GM19023 (cell line): Measurements from ENCODE around the gene SLC9A2.

Experiments
- ATAC-seq: cut with Tn5 transposase; IDR thresholded peaks from one replicate; pipeline ENCODE4 v1.9.1; 2021; ENCODE audit warnings: mild to moderate bottlenecking, moderate library complexity; ENCODE audit not compliant: unreplicated experiment

The SLC9A2 gene, protein sequence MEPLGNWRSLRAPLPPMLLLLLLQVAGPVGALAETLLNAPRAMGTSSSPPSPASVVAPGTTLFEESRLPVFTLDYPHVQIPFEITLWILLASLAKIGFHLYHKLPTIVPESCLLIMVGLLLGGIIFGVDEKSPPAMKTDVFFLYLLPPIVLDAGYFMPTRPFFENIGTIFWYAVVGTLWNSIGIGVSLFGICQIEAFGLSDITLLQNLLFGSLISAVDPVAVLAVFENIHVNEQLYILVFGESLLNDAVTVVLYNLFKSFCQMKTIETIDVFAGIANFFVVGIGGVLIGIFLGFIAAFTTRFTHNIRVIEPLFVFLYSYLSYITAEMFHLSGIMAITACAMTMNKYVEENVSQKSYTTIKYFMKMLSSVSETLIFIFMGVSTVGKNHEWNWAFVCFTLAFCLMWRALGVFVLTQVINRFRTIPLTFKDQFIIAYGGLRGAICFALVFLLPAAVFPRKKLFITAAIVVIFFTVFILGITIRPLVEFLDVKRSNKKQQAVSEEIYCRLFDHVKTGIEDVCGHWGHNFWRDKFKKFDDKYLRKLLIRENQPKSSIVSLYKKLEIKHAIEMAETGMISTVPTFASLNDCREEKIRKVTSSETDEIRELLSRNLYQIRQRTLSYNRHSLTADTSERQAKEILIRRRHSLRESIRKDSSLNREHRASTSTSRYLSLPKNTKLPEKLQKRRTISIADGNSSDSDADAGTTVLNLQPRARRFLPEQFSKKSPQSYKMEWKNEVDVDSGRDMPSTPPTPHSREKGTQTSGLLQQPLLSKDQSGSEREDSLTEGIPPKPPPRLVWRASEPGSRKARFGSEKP

DNA sequence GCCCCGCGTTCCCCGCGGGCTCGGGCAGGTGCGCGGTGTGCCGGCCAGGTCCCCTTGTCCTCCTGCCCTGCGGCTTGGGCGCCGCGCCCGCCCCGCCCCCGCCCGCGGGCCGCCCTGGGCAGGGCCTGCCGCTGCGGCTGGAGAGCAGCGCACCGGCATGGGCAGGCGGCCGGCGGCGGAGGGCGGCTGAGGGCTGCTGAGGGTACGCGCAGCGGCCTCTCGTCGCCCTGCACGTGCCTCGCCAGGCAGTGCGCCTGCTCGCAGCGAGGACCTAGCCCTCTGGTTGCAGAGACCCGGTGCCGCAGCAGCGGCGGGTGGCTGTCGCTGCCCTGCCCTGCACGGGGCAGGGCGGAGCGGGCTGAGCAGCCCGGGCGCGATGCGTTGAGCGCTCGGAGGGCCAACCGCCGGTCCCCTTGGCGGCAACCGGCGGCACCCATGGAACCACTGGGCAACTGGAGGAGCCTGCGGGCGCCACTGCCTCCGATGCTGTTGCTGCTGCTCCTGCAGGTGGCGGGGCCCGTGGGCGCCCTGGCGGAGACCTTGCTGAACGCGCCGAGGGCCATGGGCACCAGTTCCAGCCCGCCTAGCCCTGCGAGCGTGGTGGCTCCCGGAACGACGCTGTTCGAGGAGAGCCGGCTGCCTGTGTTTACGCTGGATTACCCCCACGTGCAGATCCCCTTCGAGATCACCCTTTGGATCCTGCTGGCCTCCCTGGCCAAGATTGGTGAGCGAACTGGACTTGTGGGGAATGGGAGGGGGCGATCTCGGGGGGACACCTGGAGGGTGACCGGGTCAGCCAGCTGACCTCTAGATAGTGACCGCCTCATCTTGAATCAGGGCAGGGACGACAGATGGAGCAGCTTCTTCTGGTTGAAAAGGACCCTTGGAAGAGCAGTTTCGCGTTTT is at the start of gene SLC9A2:
SLC9A2 (plus strand) TSS at position 140 of the 906 bp plus-strand sequence; CDS start at position 436, 296 bp downstream.
- no peak for ATAC-seq

DNA sequence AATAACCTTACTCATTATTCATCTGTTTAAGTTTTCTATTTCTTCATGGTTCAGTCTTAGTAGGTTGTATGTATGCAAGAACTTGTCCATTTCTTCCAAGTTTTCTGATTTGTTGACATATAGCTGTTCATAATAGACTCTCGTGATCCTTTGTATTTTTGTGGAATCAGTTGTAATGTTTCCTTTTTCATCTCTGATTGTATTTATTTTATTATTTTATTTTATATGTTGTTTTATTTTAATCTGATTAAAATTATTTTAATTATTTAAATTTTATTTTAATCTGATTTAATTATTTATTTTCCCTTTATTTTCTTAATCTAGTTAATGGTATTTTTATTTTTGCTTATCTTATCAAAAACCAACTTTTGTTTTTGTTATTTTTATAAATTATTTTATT is 43.5 kb upstream of the SLC9A2 start:
- no peak for ATAC-seq

DNA sequence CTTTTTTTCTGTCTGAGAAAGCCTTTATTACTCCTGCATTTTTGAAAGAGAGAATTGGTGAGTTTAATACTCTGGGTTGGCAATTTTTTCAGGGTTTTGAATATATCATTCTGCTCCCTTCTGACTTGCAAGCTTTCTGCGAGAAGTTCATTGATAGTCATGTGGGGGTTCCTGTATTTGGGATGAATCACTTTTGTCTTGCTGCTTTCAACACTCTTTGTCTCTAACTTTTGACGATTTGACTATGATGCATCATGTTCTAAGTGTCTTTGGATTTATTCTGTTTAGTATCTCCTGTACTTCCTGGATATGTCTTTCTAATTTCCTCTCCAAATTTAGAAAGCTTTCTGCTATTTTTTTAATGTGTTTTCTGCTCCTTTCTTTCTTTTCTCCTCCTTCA is 41.0 kb upstream of the SLC9A2 start:
- ATAC-seq, result no peak

DNA sequence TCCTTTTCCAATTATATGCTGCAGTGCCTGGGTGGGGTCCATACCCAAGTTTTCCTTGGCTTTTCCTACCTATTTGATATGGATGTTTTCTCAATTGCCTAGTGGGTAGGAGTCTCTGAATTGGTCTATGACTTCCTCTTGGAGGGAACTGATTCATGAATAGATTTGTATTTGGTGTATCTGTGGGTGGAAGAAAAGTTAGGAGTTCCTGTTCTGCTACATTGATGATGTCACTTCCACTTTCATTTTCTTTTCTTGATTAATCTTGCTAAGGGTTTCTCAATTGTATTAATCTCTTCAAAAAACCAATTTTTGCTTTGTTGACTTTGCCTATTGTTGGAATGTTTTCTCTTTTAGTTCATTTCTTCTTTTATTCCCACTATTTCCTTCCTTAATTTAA is 37.4 kb upstream of the SLC9A2 start:
- ATAC-seq, result no peak

DNA sequence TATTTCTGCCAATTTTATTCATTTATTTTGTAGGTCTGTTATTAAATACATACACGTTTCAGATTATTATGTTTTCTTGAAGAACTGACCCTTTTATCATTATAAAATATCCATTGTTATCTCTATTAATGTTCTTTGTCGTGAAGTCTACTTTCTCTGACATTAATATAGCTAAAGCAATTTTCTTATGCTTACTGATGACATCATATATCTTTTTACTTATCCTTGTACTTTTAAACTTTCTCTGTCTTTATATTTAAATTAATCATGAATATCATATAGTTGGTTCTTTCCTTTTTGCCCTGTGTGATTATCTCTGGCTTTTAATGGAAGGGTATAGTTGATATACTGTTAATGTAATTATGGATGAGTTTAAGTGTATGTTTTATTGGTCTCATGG is 36.5 kb upstream of the SLC9A2 start:
- ATAC-seq, result no peak

DNA sequence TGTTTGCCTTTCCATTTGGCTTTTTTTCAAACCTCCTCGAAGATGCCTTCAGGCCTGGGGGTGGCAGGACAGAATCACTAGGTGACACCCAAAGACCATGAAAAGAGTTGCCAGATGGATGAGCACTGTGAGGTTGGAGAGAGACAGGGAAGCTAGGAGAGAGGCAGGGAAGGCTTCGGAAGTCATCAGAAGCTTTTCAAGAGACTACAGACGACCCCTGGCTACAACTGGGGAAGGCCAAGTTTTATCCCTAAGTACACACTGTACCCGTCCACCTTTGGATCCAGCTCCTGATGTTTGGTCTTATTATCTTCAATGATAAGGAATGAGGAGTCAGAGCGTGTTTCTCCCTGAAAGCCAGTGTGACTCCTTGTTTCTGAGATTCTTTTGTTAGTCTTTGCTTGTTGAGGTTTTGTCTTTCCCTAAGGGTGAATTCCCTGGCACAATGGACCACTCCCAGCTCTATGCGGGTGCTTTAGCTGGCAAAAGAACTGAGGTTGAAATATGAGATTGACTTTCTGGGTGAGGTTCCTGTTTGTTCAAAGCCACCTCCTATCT is 33.4 kb upstream of the SLC9A2 start:
- no peak for ATAC-seq

DNA sequence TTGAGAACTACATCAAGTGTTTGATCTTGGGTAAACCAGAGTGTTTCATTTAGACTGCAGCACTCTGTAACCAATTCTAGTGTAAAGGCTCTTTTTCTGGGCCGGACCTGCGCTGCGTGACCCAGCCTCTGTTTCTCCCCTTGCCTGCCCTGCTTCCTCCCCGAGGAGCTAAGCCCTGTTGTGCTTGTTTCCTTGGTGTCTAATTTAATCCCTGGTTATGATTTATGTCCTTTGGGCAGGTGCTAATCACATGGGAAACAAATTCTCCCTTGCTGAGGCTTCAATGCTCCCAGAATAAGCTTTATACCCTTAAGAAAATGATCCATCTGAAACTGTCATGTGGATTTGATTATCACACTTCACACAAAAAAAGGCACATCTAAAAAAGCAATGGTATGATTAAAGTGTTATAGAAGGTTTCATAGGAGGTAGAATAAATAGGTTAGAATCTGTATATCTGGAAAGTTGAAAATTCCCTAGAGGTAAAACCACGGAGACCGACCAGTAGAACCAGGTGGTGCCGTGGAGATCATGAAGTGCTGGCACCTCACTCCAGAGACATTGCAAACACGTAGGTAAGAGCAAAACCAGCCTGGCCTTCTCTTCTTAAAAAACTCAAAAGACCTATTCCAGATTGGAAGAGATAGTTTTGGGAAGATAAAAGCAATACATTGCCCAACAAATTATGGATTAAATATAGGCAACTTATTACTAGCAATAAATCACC is 31.0 kb upstream of the SLC9A2 start:
- no peak for ATAC-seq

DNA sequence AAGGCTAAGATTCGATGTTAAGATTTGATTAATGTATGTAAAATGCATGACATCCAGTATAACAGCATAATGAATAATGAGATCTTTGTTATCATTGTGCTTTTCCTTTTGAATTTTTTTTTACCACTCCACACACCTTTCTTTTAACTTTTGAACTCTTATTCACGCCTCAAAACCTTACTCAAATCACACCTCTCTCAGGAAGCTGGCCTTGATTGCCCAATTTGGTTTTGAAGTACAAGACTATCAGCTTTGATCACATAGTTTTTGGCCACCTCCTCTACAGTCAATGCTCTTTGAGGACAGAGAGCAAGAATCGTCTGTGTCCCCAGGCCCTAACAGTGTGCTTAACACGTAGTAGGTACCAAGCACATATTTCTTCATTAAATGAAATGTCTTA is 29.9 kb upstream of the SLC9A2 start:
- no peak for ATAC-seq

DNA sequence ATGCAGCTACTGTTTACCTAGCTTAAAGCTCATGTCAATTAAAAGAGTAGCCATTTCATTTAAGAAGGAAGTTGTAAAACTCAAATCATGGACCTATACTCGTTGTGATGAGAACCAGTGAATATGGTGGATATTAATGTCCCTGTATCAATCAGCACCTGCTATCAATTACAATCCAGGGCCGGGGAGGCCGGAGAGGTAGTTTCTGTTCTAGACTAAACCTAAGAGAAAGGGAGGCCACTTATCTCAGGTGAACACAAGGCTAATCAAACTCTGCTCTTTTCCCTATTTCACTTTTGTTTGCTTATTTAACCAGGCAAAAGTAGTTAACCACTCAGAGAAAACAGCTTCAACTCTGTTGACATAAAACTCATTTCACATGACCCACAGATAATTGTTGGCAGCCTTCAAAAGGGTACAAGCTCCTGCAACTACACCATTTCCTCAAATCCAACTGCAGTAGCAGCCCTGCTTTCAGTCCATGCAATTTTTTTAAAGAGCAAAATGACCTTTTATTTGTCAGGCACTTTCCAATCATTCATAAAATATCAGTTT is 27.8 kb upstream of the SLC9A2 start:
- ATAC-seq, result no peak

DNA sequence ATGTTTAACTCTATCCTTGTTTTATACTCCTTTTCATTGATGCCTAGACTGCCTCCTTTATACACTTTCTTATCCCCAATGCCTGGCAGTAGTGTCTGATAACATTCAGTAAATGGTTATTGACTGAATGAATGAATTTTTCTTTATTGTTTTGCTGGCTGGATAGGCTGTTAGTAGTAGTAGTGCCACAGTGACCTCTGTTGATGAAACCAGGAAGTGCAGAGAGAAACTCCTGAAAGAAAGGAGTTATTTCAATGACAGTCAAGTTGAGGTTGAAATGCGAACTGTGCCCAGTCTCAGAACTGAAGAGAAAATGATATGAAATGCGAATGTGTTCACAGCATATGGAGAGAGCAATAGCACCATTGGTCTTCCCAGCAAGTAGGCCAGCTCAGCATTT is 26.8 kb upstream of the SLC9A2 start:
- ATAC-seq, result no peak

DNA sequence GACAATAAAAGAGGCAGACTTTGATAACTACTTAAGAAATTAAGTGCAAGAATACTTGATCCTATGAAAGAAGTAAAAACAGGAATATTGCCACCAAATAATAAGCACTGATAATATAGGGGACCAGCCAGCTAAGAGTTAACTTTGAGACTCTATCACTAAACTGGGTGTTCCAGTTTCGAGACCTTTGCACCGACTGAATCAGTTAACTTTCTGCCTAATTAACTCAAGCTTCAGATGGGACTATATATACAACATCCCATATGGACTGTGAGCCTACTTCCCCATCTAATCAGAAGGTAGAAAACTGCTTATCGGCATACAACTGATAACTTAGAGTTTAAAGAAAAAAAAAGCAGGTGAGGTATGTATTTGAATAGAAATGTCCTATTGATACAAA is 25.8 kb upstream of the SLC9A2 start:
- ATAC-seq, result no peak

DNA sequence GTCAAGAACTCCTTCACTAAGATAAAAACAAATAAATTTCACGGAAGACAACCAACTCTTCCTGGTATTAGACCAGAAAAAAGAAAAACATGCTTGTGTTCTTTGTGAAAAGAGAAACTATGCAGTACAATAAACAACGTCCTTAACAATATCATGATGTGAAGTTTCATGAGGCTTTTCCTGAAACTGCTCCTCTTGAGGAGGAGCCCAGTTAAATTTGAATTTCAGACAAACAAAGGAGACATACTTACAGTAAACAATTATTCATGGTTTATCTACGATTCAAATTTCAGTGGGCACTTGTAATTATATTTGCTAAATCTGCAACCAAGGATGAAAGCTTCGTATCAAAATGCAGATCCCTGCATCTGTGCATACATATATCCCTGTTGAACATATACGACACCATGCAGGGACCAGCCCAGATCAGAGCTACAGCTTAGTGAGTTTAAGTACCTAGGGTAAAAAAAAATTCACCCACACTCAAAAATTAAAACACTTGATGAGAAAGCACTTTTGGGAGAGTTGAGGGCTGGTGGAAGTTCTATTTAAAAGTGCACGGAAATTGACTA is 24.8 kb upstream of the SLC9A2 start:
- ATAC-seq, result no peak

DNA sequence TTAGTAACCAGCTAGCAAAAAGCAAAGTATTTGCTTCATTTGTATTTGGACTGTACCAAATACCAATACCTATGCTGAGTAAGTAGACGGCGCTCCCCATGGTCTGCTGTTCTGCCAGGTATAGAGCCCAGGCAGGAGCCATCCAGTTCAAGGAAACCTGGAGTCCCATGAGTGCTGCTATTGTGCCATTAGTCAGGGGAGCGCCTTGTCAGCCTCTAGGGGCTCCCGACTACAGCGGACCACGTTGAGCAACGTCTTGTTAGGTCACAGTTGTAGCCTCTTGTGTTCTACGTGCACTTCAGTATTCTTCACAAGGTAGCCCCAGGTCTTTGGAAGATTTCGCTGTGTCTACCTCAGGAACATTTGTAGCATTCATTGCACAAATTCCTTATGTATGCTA is 21.6 kb upstream of the SLC9A2 start:
- ATAC-seq, result no peak

DNA sequence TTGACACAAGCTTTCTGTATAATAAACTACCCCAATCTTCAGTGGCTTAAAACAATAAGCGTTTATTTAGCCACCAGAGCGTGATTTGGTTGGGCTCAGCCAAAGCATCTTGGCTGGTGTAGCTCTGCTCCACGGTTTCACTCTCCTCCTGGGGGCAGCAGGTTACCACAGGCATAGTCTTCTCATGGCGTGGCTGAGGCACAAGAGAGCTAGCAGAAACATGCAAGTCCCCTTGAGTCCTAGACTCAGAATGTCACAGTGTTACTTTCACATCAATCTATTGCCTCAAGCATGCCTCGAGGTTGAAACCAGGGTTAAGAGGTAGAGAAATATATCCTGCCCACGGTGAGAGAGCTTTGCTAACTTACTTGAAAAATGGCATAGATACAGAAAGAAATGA is 19.9 kb upstream of the SLC9A2 start:
- no peak for ATAC-seq

DNA sequence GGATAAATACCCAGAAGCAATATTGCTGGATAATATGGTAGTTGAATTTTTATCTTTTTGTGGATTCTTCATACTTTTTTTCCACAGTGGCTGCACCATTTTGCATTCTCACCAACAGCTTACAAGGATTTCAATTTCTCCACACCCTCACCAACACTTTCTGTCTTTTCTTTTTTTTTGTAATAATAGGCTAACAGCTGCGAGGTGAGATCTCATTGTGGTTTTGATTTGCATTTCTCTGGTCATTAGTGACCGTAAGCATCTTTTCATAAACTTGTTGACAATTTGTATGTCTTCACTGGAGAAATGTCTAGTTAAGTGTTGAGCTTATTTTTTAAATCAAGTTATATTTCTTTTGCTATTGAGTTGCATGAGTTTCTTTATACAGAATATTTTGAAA is 17.6 kb upstream of the SLC9A2 start:
- ATAC-seq, result peak; percentile 54

DNA sequence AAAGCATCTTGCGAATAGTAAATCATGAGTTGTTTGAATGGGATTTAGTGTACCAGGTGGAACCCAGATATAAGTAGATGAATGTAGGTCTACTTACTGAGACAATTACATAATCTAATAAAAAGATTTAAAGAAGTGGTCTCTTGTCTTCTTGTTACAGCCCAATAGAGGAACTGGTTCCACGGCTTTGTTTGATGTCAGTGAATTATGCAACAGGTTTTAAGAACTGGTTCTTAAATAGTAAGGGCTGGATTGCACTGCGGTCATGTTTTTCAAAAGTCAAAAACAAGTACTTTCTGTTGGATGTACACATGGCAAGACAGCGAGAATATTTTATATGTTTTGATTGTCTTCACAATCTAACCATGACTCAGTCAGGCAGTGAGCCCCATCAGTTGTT is 15.4 kb upstream of the SLC9A2 start:
- no peak for ATAC-seq

DNA sequence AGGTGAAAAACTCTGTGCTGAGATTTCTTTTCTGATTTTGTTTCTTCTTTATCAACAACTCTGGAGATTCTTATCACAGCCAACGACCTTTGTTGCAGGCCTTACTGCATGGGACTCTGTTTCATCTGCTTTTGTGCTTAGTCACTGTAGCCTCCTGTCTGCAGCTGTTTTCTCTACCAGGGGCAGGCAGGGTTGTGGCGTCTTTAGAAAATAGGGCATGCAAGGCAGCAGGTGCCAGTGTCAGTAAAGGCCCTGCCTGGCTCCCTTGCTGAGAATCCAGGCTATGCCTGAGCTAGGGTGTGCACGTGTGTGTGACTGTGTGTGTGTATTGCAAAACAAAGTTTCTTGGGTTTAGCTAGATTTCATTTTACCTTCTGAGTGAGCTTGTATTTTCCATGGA is 14.6 kb upstream of the SLC9A2 start:
- no peak for ATAC-seq

DNA sequence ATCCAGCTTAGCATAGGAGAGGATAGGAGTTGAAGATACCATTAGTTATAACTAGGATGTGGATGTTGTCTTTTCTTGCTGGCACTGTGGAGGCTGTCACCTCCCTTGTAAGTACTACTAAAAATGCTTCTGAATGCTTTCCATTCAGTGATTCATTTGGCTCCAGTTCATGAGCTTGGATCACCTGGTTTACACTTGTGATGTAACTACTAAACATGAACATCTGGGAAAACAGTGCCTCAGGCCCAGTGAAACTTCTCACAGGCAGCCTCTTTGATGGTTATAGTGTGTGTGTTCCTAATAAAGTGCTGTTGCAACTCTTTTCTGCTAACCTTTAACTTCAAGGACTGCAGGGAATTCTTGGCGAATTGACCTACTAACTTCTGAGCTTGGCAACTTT is 13.0 kb upstream of the SLC9A2 start:
- ATAC-seq, result no peak

DNA sequence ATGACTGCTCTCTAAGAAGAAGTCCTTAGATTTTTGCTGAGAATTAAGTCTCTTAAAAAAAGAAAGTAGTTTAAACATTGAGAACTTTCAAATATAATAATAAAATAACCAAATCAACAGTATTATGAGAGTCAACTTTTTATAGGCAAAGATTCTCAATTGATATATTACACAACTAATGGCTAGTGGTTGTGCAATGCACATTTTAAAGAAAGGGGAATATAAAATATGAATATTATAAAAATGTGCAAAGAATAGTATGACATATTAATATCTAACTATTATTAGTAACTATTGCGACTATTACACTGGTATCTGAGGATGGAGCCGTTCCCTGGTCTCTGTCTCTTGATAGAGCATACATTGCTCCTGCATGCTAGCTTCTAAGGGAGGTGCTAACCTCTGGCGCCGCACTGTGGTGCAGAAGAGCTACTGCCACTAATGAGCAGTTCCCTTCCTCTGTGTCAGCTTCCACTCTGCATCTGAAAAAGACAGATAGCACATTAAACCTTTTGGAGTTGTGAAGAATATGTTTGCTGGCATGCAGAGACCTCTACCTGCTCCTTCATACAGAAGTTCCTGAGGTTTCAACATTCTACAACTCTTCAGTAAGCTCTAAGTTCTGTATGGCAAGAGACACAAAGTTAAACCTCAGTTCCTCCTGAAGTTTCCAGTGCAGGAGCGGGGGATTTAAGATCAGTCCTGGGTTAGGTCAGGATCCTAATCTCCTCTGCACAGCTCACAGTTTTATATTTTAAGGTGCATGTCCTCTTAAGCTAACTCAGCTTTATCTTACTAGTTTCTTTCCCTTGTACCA is 3.5 kb upstream of the SLC9A2 start:
- ATAC-seq, result peak; percentile 85
